HEK293 (cell line): Measurements from ENCODE around the gene PCDHA2.

ENCODE experiments used
- KLF9 ChIP-seq: fragments of 450-650 bp; formaldehyde crosslinking; IDR thresholded peaks from 2 replicates; pipeline ENCODE4 v1.5.1; 2016; ENCODE audit warnings: missing biosample characterization, missing genetic modification characterization, low read depth
- ZNF132 ChIP-seq: fragments of 450-650 bp; formaldehyde crosslinking; IDR thresholded peaks from 2 replicates; pipeline ENCODE4 v1.5.1; 2017; ENCODE audit warnings: missing biosample characterization, missing genetic modification characterization, borderline replicate concordance
- ZNF169 ChIP-seq: fragments of 450-650 bp; formaldehyde crosslinking; IDR thresholded peaks from 2 replicates; pipeline ENCODE4 v1.5.1; 2016; ENCODE audit warnings: missing biosample characterization, missing genetic modification characterization
- ZNF580 ChIP-seq: fragments of 450-650 bp; formaldehyde crosslinking; IDR thresholded peaks from 2 replicates; pipeline ENCODE4 v1.5.1; 2016; ENCODE audit warnings: missing biosample characterization, missing genetic modification characterization
- ZNF704 ChIP-seq: fragments of 450-650 bp; formaldehyde crosslinking; IDR thresholded peaks from 2 replicates; pipeline ENCODE4 v1.5.1; 2016; ENCODE audit warnings: missing biosample characterization, missing genetic modification characterization
- TF ChIP-seq, protein P1 (sequence below): fragments of 450-650 bp; formaldehyde crosslinking; IDR thresholded peaks from 2 replicates; pipeline ENCODE4 v1.5.1; 2016; ENCODE audit warnings: missing biosample characterization, missing genetic modification characterization

GRCh38 chr5:140796718-140797095, 2.1 kb downstream of the PCDHA2 start:
- TF ChIP-seq ZNF704 (tag by site-specific recombination) (no peak), ZNF580 (tag by site-specific recombination) (no peak), KLF9 (tag by site-specific recombination) (no peak), ZNF132 (tag by site-specific recombination) (no peak), ZNF169 (no peak)
- TF ChIP-seq, protein P1, sequence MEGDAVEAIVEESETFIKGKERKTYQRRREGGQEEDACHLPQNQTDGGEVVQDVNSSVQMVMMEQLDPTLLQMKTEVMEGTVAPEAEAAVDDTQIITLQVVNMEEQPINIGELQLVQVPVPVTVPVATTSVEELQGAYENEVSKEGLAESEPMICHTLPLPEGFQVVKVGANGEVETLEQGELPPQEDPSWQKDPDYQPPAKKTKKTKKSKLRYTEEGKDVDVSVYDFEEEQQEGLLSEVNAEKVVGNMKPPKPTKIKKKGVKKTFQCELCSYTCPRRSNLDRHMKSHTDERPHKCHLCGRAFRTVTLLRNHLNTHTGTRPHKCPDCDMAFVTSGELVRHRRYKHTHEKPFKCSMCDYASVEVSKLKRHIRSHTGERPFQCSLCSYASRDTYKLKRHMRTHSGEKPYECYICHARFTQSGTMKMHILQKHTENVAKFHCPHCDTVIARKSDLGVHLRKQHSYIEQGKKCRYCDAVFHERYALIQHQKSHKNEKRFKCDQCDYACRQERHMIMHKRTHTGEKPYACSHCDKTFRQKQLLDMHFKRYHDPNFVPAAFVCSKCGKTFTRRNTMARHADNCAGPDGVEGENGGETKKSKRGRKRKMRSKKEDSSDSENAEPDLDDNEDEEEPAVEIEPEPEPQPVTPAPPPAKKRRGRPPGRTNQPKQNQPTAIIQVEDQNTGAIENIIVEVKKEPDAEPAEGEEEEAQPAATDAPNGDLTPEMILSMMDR (tag by site-specific recombination), result no peak
